Sigmoid colon (tissue), 4 donors: Measurements from ENCODE around the gene NOX4.

Source experiments
- CTCF ChIP-seq, 4 experiments: fragments of 450-650 bp in 3 of 4; fragments of 200-600 bp in 1 of 4; IDR thresholded peaks; one replicate each; pipeline ENCODE4 v1.5.1; 2016 to 2019; ENCODE audit warnings: antibody characterized with exemption in 4 of 4, mild to moderate bottlenecking in 3 of 4, moderate library complexity in 2 of 4
- EP300 ChIP-seq, 4 donors: sonication (generic); formaldehyde crosslinking; IDR thresholded peaks; one replicate each; pipeline ENCODE4 v1.6.1; 2017; ENCODE audit warnings: antibody characterized with exemption in 4 of 4
- POLR2A ChIP-seq, 2 donors: fragments of 450-650 bp; IDR thresholded peaks; one replicate each; pipeline ENCODE4 v1.6.1; 2016; ENCODE audit warnings: antibody characterized with exemption in 2 of 2, mild to moderate bottlenecking in 2 of 2, moderate library complexity in 2 of 2

GRCh38 chr11:89490602-89490980, 584 bp downstream of the NOX4 start:
- TF ChIP-seq POLR2A (IDR thresholded peaks at IDR 0.05) (no peak), CTCF (IDR thresholded peaks at IDR 0.05) (no peak), EP300 (IDR thresholded peaks at IDR 0.05) (no peak)
